Osteoblast (primary cell): Measurements from ENCODE around the gene UNC5A. TPM values are rescaled to one million over a fixed set of nuclear protein-coding genes. Genes with fewer than 3 reads are reported as not detected.
A peak's percentile ranks its signal among the peaks of the same experiment; 100 is the strongest.

Source experiments
- DNase-seq: peaks from one replicate; pipeline ENCODE4 v3.0.0; 2011; ENCODE audit warnings: low spot score, mixed read lengths; ENCODE audit not compliant: insufficient read length; ENCODE audit errors: missing footprints
- H2AFZ ChIP-seq: 2 replicates; pipeline ENCODE4 v1.6.0; 2011; ENCODE audit warnings: mild to moderate bottlenecking, low read length
- H3K27ac ChIP-seq: 2 replicates; pipeline ENCODE4 v1.5.1; 2011; ENCODE audit warnings: mild to moderate bottlenecking, low read depth, low read length, moderate library complexity
- H3K27me3 ChIP-seq: 2 replicates; pipeline ENCODE4 v1.6.0; 2012; ENCODE audit warnings: mild to moderate bottlenecking, control low read depth, inconsistent platforms, low read length, moderate library complexity; ENCODE audit not compliant: insufficient read depth
- H3K36me3 ChIP-seq: 2 replicates; pipeline ENCODE4 v1.5.1; 2011; ENCODE audit warnings: mild to moderate bottlenecking, low read length, control low read depth, moderate library complexity; ENCODE audit not compliant: insufficient read depth
- H3K4me1 ChIP-seq: 2 replicates; pipeline ENCODE4 v1.5.1; 2011; ENCODE audit warnings: mild to moderate bottlenecking, low read length, control low read depth, moderate library complexity; ENCODE audit not compliant: insufficient read depth
- H3K4me2 ChIP-seq: 2 replicates; pipeline ENCODE4 v1.6.0; 2011; ENCODE audit warnings: mild to moderate bottlenecking, low read length; ENCODE audit not compliant: insufficient read depth
- H3K4me3 ChIP-seq: fragments of 200-600 bp; sonication (generic); 3 replicates; pipeline ENCODE4 v1.5.1; 2012; ENCODE audit warnings: mild to moderate bottlenecking, low read length, inconsistent platforms; ENCODE audit not compliant: insufficient read depth
- H3K79me2 ChIP-seq: 2 replicates; pipeline ENCODE4 v1.6.0; 2012; ENCODE audit warnings: mild to moderate bottlenecking, low read length, control low read depth, inconsistent platforms; ENCODE audit not compliant: insufficient read depth
- H3K9me3 ChIP-seq: 2 replicates; pipeline ENCODE4 v1.5.1; 2011; ENCODE audit warnings: low read depth, low read length, control low read depth
- H4K20me1 ChIP-seq: 2 replicates; pipeline ENCODE4 v1.6.0; 2012; ENCODE audit warnings: mild to moderate bottlenecking, low read length, control low read depth; ENCODE audit not compliant: insufficient read depth
- total RNA-seq: library from RNA; depleted of rRNA; stranded (reverse); fragments of >200 nt; gene quantifications from 2 replicates; pipeline ENCODE4 v1.2.3, GENCODE V29; 2012
- TF ChIP-seq, protein P1 (sequence below): IDR thresholded peaks from 2 replicates; pipeline ENCODE4 v1.5.1; 2011; ENCODE audit warnings: mild to moderate bottlenecking, low read depth, low read length, moderate library complexity; ENCODE audit errors: extremely low read depth

Gene UNC5A
- total RNA-seq, result not detected in 2 replicates

DNA sequence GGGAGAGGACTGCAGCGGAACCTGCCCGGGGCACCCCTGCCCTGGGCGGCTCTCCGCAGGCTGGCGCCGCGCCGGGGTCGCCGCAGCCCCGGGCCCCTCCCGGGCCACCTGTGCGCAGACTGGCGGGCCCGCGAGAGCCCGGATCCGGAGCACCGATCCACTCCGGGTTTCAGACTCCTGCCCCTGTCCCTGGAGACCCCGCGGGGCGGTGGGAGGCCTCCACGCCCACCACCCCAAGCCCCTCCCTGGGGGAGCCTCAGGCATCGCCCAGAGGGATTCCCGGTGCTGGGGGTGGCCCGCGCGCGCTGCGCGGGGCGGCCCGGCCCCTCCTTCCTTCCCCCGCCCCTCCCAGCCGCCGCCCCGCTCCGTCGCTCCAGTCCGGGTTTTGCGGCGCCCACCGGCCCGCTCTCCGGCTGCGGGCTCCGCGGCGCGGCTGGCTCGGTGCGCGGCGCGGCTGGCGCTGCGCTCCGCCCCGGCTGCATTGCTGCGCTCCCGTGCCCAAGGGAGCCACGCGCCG, at the start of gene UNC5A:
TSS of gene UNC5A (plus strand) at position 479 of the 517 bp plus-strand sequence. CDS start 192 bp downstream, outside the sequence.
- TF ChIP-seq, protein P1, sequence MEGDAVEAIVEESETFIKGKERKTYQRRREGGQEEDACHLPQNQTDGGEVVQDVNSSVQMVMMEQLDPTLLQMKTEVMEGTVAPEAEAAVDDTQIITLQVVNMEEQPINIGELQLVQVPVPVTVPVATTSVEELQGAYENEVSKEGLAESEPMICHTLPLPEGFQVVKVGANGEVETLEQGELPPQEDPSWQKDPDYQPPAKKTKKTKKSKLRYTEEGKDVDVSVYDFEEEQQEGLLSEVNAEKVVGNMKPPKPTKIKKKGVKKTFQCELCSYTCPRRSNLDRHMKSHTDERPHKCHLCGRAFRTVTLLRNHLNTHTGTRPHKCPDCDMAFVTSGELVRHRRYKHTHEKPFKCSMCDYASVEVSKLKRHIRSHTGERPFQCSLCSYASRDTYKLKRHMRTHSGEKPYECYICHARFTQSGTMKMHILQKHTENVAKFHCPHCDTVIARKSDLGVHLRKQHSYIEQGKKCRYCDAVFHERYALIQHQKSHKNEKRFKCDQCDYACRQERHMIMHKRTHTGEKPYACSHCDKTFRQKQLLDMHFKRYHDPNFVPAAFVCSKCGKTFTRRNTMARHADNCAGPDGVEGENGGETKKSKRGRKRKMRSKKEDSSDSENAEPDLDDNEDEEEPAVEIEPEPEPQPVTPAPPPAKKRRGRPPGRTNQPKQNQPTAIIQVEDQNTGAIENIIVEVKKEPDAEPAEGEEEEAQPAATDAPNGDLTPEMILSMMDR, result no peak
- H3K27me3 ChIP-seq, result peaks cover 51% of the 10 kb centered on the region
- no peaks in the 10 kb centered on the region for H4K20me1 ChIP-seq

DNA sequence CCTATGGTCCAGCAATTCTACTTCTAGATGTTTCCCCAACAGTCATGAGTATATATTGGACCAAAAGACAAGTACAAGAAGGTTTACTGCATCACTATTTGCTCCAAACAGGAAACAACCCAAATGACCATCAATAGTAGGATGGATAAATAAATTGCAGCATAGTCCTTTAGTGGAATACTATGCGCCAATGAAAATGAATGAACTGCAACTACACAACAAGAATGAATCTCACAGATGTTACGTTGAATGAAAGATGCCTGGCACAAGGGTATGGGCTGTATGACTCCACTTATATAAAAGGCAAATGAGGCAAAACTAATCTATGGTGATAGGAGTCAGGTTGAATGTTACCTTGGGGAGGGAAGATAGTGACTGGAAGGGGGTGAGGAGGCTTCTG, 48.6 kb upstream of the UNC5A start:
- no peak overlapping the region for H2AFZ ChIP-seq

More for the DNA sequence above, at the start of gene UNC5A:
- no peak within 1 kb of the TSS for H2AFZ ChIP-seq
- H3K9me3 ChIP-seq, result no peaks in the 10 kb centered on the region
- no peaks in the 10 kb centered on the region for H3K36me3 ChIP-seq
- DNase-seq, result peak; percentile 90
- no peaks in the 10 kb centered on the region for H3K79me2 ChIP-seq
- H3K4me1 ChIP-seq, result no peaks in the 10 kb centered on the region
- H3K4me3 ChIP-seq, result no peak within 1 kb of the TSS
- H3K4me2 ChIP-seq, result no peak within 1 kb of the TSS
- H3K27ac ChIP-seq, result no peak within 1 kb of the TSS

GRCh38 chr5:176762489-176762888, 47.9 kb upstream of the UNC5A start:
- no peak overlapping the region for H2AFZ ChIP-seq
- H3K9me3 ChIP-seq, result no peaks in the 10 kb centered on the region
- H3K4me2 ChIP-seq, result no peak overlapping the region
- H4K20me1 ChIP-seq, result no peaks in the 10 kb centered on the region
- H3K36me3 ChIP-seq, result no peaks in the 10 kb centered on the region
- no peaks in the 10 kb centered on the region for H3K4me1 ChIP-seq
- no peak overlapping the region for H3K27ac ChIP-seq
- H3K4me3 ChIP-seq, result no peak overlapping the region
- no peaks in the 10 kb centered on the region for H3K79me2 ChIP-seq
- DNase-seq, result no peak
- H3K27me3 ChIP-seq, result peaks cover 9% of the 10 kb centered on the region
- TF ChIP-seq, protein P1, result no peak

More for the DNA sequence above, 48.6 kb upstream of the UNC5A start:
- no peaks in the 10 kb centered on the region for H3K36me3 ChIP-seq
- H3K79me2 ChIP-seq, result no peaks in the 10 kb centered on the region
- peaks cover 9% of the 10 kb centered on the region for H3K27me3 ChIP-seq
- no peaks in the 10 kb centered on the region for H4K20me1 ChIP-seq
- TF ChIP-seq, protein P1, result no peak
- no peaks in the 10 kb centered on the region for H3K4me1 ChIP-seq
- H3K27ac ChIP-seq, result no peak overlapping the region
- no peak for DNase-seq
- H3K4me2 ChIP-seq, result no peak overlapping the region
- no peak overlapping the region for H3K4me3 ChIP-seq
- no peaks in the 10 kb centered on the region for H3K9me3 ChIP-seq

GRCh38 chr5:176765687-176766086, 44.7 kb upstream of the UNC5A start:
- Histone ChIP-seq H4K20me1 (no peaks in the 10 kb centered on the region), H3K9me3 (no peaks in the 10 kb centered on the region), H3K79me2 (no peaks in the 10 kb centered on the region), H3K27ac (no peak overlapping the region), H2AFZ (no peak overlapping the region), H3K4me3 (no peak overlapping the region), H3K36me3 (no peaks in the 10 kb centered on the region), H3K4me1 (no peaks in the 10 kb centered on the region), H3K27me3 (peaks cover 12% of the 10 kb centered on the region), H3K4me2 (no peak overlapping the region)
- TF ChIP-seq, protein P1, result no peak
- no peak for DNase-seq
